ELR (cell line): ENCODE data around the gene CNGB1.
"Not testable (repeated sequence)": the region's sequence is repeated elsewhere in the genome, so short reads cannot be mapped to it uniquely, and the experiment has no call there.

Experiments
- DNase-seq: peaks from one replicate; pipeline ENCODE4 v3.0.0-alpha.2; 2015; ENCODE audit warnings: low read depth

CNGB1 gene

DNA sequence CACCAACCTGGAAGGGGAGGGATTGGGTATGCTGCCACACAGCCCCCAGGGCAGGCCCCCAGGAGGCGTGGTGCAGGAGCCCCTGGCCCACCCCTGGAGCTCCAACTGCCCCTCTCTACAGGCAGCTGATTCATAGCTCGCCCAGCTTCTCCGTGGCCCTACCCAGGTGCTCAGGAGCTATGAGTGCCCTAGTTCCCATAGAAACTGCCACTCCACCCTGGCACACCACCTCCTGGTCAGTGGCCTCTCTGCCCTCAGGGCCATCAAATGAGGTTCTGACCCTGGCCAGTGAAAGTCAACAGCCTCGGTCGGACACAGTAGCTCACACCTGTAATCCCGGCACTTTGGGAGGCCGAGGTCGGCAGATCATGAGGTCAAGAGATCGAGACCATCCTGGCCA is 18.0 kb downstream of the CNGB1 start:
- DNase-seq: no peak

DNA sequence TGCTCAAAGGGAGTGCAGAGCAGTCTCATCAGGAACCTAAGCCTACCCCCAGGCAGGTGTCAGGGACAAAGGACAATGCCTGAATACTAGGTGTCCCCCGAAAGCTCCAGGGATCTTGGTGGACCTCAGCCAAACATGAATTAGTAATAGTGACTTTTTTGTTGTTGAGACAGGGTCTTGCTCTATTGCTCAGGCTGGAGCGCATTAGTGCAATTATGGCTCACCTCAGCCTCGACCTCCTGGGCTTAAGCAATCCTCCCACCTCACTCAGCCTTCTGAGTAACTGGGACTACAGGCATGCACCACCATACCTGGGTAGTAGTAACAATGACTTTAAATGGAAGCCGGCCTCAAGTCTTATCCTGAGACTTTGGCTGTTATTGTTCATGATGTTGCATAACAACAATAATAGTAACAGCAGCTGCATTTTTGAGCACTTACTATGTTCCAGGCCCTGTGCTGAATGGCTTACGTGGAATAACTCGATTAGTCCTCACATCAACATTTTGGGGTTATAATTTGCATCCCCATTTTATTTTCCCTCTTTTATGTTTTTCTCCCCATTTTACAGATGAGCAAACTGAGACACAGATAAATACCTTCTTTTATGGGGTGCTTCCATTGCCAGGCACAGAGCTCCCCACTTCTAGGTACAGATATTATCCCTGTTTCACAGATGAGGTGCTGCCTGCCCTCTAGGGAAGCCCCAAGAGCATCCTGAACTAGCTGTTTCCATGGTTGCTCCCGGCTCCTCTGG is 19.5 kb downstream of the CNGB1 start:
- DNase-seq: no peak

DNA sequence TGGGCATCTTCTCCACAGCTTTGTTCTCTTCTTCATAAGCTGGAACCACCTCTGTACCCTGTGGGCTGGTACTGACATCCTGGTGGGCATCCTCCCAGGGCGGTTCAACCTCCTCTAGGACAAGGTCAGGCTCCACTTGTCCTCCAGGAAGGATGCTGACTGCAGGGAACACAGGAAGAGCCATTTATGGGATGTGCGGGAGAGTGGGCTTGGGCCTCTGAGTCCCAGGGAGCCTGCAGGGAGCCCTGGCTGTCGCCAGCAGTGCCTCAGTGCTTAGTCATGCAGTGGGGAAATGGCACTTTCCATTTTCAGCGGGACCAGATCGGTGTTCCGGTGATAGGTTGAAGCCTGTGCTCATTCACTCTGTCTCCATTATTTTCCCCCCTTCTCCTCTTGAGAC is 20.5 kb downstream of the CNGB1 start:
- peak; percentile 15 for DNase-seq

DNA sequence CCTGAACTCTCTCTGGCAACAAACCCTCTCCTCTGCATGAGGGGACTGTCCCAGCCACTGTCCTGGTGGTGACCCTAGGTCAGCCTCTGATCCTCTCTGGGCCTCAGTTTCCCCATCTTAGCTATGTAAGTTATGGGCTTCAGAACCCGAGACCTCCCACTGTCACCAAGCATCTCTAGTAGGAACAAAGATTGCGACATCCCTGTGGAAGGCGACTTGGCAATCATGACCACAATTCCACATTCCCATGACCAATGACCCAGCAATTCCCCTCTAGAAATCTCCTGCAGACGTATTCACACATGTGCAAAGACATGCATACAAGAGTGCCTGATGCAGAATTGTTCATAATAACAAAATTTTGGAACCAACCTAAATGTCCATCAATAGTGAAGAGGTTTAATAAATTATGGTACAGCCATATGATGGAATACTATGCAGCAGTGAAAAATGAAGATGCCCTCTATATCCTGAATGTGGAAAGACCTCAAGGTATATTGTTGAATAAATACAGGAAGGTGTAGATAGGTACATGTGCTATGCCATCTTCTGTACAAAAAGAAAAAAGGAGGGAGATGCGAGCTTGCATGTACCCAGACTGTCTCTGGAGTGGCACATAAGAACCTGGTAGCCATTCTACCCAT is 21.2 kb downstream of the CNGB1 start:
- DNase-seq: peak; percentile 42

DNA sequence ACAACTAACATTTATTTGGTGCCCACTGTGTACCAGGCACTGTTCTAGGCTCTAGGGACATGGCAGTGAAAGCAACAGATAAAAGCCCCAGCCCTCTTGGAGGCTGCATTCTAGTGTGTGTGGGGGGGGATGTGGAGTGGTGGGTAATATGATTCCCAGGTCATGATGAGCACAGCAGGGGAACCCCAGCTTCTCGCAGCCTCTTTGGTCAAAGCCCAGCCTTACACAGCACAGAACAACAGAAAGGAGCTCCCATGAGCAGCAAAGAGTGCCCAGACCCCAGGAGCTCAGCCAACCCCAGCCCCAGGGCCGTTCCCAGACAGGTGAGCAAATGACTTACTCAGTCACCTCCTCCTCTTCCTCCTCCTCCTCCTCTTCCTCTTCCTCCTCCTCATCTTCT is 21.9 kb downstream of the CNGB1 start:
- DNase-seq: no peak

DNA sequence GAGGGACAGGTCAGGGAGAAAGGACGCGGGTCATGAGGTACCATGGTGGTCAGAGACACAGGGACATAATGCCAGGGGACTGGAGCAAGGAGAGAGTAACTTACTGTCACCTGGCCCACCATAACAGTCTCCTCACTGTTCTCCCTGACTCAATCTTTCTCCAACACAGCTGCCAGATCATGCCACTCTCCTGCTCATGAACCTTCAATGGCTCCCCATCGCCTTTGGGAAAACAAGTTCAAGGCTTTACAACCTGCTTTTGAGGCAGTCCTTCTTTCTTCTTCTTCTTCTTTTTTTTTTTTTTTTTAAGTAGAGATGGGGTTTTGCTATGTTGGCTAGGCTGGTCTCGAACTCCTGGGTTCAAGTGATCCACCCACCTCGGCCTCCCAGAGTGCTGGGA is 22.9 kb downstream of the CNGB1 start:
- DNase-seq: no peak

DNA sequence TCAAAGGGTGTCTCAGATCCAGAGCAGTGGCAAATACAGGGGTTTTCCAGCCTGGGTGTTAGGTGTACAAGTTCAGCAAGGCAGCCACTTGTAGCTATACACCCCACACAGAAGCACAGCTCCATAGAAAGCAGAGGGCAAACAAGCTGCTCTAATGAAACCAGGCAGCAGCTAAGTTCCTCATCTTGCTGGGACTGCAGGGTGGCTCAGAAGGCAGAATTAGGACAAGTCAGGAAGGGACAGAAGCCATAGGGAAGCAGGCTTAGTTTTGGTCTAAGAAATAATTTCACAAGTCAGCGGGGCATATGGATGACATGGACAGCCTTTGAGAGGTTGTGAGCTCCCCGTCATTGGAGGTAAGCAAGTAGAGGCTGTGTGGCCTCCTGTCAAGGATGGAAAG is 23.7 kb downstream of the CNGB1 start:
- no peak for DNase-seq

DNA sequence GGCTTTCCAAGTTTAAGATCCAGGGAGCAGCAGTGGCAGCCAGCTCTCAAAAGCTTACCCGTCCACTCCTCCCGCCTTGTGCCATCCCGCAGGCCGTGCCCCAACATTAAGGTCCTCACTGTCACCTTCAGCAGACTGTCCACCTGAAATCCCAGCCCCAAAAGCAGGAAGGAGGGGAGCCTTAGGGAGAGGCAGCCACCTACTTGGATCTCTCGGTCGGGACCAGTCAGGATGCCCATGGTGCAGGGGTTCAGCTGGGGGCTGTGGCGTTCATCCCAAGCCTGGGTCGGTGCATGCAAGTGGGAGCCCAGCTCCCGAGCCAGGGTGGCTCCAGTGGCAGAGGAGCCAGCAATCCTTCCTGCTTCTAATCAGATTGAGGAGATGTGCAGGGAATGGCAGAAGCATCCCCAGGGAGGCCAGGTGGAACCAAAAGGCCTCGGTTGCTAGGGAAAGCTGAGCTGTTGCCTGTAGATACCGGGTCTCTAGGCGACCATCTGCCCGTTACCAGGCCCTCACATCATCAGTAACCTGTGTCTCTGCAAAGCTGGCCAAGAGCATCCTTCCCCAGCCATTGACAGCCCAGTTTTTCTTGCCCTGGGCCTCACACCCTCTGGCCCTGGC is 24.6 kb downstream of the CNGB1 start:
- DNase-seq: no peak

DNA sequence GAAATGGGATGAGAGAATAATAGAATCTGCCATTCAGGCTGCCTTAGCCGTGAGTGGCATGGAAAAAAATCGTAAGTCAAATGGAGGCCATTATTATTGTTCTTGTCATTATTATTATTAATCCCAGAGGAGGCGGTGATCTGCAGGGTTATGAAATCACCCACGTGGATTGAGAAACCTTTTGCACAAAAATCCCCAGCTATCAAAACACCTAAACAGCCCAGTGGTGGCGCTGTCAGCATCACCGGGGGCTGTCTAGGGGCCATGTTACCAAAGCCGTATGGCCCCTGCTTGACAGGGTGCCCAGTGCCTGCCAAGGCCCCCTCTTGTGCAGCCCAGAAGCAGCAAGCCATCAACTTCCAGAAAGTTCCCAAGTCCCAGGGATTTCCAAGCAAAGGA is 25.2 kb downstream of the CNGB1 start:
- DNase-seq: peak; percentile 17

DNA sequence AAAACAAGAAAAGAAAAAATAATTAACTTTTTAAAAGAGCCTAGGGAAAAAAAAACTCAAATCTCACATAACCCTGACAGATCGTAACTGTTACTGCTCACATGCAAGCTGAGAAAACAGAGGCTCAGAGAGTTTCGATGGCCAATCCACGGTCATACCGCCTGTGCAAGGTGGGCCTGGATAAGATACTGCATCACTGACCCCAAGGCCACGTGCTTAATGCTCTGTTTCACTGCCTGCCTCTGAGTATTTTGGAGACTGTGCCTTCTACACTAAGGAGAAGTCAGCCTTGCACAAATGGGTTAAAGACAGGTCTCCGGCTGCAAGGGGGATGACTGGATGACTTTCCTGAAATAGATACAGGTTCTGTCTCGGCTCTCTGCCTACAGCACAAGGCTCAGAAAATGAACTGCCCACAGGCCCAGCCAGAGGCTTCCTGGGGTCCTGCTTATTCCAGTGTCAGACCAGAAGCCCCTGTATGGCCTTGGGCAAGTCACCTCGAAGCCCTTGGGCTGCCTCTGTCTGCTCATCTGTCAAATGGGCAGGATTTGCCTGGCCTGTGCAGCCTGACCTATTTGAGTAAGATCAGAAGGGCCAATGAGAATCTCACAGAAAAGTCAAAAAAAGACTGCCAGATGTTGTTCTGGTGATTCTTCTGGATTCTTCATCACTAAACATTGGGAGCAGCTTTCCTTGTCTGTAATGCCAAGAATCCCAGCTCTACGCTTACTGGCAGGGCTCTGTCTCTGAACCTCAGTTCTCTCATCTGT is 25.8 kb downstream of the CNGB1 start:
- no peak for DNase-seq

DNA sequence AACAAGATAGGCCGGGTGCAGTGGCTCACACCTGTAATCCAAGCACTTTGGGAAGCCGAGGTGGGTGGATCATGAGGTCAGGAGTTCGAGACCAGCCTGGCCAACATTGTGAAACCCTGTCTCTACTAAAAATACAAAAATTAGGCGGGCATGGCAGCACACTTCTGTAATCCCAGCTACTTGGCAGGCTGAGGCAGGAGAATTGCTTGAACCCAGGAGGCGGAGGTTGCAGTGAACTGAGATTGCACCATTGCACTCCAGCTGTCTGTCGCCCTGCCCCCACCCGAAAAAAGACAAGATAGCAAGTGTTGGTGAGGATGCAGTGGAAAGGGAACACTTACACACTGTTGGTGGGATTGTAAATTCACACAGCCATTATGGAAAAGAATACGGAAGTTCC is 27.5 kb downstream of the CNGB1 start:
- DNase-seq: not testable (repeated sequence)

DNA sequence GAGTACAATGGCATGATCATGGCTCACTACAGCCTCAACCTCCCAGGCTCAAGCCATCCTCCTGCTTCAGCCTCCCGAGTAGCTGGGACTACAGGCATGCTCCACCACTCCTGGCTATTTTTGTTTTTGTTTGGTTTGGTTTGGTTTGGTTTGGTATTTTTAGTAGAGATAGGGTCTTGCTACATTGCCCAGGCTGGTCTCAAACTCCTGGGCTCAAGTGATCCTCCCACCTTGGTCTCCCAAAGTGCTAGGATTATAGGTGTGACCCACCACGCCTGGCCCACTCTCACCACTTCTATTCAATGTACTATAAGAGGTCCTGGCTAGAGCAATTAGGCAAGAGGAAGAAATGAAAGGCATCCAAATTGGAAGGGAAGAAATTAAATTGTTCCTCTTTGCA is 29.0 kb downstream of the CNGB1 start:
- not testable (repeated sequence) for DNase-seq

DNA sequence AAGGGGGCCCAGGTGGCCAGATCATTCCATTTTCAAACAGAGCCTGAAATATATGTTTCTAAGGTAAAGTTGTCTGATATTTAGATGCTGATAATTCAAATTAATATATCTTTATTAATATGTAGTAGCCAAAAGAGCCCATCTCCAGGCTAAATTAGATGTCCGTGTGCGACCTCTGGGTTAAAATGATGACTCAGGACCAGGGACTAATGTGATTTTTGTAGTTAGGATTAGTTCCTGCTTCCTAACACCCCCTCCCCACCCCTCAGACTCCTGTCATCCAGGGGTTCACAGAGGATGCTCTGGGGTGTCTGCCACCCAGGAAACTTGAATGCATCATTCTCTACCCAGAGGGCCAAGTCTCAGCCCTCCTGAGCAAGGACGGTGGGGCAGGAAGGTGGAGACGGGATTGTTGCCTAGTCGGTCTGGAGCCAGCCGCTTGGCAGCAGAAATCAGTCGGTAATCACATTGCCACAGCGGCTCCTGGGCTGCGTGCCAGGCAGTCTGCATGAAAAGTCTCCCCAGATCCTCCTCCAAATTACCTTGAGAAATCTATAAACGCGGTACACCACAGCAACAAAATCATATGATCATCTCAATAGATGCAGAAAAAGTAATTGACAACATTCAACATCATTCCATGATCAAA is 29.8 kb downstream of the CNGB1 start:
- no peak for DNase-seq

DNA sequence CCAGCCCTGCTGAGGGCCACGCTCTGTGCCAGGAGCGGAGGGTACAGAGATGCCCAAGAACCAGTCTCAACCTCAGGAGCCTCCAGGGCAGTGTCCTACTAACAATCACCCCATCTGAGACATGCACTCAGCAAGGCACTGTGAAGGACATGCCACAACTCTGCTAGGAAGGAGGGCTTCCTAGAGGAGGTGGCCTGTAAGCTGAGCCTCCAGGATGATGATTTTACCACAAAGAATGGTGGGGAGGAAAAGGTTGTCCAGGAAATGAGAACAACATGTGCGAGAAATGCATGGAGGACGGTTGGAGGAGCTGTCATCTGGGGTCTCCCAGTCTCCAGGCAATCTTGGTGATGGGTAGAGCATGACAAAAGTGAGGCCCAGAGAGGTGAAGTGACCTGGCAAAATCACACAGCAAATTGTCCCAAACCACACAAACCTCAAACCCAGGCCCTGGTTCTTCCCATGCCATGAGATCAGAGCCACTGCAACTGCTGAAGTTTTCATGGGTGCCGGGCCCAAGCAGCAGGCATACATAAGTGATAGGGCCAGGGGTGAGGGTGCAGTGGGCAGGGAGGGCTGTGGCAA is 30.5 kb downstream of the CNGB1 start:
- no peak for DNase-seq

DNA sequence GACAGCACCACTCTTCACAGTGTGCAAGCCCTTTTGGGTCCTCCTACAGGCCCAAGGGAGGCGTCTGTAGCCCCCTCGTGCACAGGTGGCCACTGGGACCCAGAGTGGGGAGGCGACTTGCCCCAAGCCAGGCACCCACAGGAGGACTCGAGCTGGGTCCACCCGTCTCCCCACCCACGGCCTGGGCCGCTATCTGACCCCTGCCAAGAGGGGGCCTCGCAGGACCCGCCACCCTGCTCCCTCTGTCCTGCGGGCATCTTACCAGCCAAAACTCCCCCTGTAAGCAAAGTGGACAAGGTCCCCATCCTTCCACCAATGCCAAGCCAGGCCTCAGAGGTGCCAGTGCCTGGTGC is 31.1 kb downstream of the CNGB1 start:
- DNase-seq: no peak

DNA sequence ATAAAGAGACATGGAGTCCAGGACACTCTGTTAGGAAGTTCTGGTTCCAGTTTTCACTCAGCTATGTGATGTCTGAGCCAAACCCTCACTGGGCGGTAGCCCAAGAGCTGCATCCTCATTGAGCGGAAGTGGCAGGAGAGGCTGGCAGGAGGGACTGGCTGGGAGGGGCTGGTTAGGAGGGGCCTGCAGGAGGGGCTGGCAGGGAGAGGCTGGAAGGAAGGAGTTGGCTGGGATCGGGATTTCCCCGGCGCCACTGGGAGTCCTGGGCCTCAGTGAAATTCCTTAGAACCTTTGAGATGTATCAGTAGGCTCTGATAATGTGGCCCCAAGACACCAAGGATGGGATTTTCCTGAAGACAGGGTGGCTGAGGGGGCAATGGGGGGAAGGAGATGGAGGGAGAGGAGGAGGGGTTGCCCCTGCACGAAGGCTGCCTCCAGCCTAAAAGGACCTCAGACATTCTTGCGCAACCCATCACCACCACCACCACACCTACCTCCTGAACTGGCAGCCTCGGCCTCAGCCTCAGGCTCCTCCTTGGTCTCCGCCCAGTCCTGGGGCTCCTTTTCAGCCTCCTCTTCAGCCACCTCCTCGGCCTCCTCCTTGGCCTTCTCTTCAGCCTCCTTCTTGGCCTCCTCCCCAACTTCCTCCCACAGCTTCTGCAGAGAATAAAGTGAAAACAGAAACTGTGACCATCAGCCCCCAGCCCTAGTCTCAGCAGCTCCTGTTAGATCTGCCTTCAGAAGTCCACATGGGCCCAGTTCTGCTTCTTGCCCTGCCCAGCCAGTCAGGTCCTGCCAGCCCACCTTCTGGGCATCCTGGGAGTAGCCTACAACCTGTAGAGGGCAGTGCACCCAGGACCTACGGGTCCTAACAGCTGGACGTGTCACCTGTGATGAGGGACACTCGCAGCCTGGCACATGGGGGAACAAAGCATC is 31.7 kb downstream of the CNGB1 start:
- DNase-seq: peak; percentile 51

DNA sequence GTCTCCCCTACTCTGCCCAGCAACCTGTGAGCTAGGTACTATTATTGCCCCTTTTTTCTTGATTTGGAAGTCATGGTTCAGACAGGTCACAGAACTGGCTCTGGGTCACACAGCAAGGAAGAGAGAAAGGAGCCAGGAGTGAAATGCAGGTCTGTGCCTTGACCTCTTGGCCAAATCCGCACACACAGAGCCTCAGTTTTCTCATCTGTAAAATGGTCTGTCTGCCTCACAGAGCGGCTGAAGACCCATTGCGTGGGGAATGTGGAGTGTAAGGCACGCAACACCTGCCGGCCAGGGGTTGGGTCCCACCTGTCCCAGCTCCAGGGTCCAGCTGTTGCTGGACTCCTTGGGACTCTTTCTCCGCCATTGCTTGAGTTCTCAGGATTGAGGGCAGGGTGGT is 32.4 kb downstream of the CNGB1 start:
- no peak for DNase-seq

DNA sequence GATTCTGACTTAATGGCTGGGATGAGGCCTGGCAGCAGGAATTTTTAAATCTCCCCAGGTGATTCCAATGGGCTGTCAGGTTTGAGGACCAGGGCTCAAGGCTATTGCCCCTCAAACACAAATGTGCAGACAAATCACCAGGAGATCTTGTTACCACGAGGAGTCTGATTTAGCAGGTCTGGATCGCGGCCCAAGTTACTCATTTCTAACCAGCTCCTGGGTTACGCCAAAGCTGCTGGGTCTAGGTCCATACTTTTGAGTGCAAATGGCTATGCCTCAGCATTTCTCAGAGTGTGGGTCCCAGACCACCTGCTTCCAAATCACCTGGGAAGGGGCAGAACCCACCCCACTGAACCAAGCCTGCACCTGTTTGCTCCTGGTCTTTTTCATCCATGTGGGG is 33.1 kb downstream of the CNGB1 start:
- no peak for DNase-seq

DNA sequence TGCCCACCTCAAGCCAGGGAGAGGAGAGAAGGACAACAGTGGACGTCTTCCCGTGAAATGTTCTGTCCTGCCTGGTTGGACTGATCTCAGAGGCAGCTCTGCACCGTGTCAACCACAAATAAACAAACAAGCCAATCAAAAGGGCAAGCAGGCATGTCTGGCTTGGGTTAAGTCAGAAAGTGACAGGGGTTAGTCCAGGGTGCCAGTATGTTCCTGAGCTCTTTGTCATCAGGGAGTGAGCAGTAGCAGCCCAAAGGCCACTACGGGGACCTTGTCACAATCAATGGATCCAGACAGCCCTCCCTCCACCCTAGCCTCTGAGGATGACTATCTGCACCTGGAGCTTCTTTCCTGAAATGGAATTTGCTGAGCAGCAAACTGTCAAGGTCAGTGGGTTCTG is 35.0 kb downstream of the CNGB1 start:
- no peak for DNase-seq

DNA sequence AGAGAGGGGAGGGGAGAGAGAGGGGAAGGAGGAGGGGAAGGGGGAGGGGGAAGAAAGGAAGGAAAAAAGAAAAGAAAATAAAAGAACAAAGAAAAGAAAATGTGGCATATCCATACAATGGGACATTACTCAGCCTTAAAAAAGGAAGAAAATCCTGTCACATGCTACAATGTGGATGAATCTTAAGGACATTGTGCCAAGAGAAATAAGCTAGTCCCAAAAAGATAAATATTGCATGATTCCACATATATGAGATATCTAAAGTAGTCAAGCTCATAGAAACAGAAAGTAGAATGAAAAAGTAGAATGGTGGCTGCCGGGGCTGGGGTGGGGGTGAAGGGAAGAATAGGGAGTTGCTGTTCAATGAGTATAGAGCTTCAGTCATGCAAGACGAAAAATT is 40.4 kb downstream of the CNGB1 start:
- no peak for DNase-seq

DNA sequence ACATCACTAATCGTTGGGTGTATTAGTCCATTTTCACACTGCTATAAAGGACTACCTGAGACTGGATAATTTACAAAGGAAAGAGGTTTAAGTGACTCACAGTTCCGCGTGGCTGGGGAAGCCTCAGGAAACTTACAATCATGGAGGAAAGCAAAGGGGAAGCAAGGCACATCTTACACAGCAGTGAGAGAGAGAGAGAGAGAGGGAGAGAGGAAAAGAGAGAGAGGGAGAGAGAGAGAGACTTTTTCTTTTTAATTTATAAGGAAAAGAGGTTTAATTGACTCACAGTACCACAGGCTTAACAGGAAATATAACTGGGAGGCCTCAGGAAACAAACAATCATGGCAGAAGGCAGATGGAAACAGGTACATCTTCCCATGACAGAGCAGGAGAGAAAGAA is 41.7 kb downstream of the CNGB1 start:
- no peak for DNase-seq
